Esophagus muscularis mucosa (tissue), 3 donors: ENCODE results near the gene GSTT4.

Experiments used
- CTCF ChIP-seq, 3 experiments: fragments of 200-600 bp in 2 of 3; fragments of 450-650 bp in 1 of 3; sonication (generic) in 2 of 3; IDR thresholded peaks; one replicate each; pipeline ENCODE4 v1.5.1; 2017 to 2019; ENCODE audit warnings: antibody characterized with exemption in 3 of 3, mild to moderate bottlenecking in 2 of 3, moderate library complexity in 1 of 3
- POLR2A ChIP-seq: fragments of 450-650 bp; IDR thresholded peaks from one replicate; pipeline ENCODE4 v1.6.1; 2017; ENCODE audit warnings: antibody characterized with exemption, moderate library complexity, mild to moderate bottlenecking, low read depth

GRCh38 chr22:24023204-24023789 is 18.0 kb upstream of the GSTT4 start:
- TF ChIP-seq CTCF (IDR thresholded peaks at IDR 0.05), result no peak
- no peak for TF ChIP-seq POLR2A
